Measurements from ENCODE around the gene ANG. TPM values are rescaled to one million over a fixed set of nuclear protein-coding genes. Genes with fewer than 3 reads are reported as not detected.
"Not testable (repeated sequence)": the region's sequence is repeated elsewhere in the genome, so short reads cannot be mapped to it uniquely, and the experiment has no call there.

ANG gene
- total RNA-seq, 3 donors from 2014 or later (not counting 1 experiment from before 2014, with no cell fraction given): 0.35 TPM; not detected in 2

GRCh38 chr14:20722016-20722415 lies 33.5 kb downstream of the ANG start:
- intact Hi-C loops (cut with micrococcal nuclease): no loop called here
- no peak for TF ChIP-seq CTCF (IDR thresholded peaks at IDR 0.05)
- 88% methylated on average over 12 of the region's 12 CpGs for WGBS (ENCODE audit: insufficient coverage)
- Histone ChIP-seq H3K27ac (ENCODE audit: low read length) (no peak overlapping the region), H3K4me1 (ENCODE audit: control insufficient read depth, insufficient read depth, low read length) (no peaks in the 10 kb centered on the region), H3K4me3 (ENCODE audit: low read length) (no peak overlapping the region), H3K27me3 (ENCODE audit: control insufficient read depth, insufficient read depth, low read length) (no peaks in the 10 kb centered on the region), H3K9me3 (ENCODE audit: control insufficient read depth, insufficient read depth, low read length) (no peaks in the 10 kb centered on the region), H3K36me3 (ENCODE audit: control insufficient read depth, insufficient read depth, low read length) (no peaks in the 10 kb centered on the region)
- no peak for ATAC-seq
- Mint-ChIP-seq H3K27me3 (ENCODE audit: low read depth in 2 of 2) (peaks cover 29 to 67% of the 10 kb centered on the region in 2 donors), H3K4me1 (no peaks in the 10 kb centered on the region), H3K36me3 (no peaks in the 10 kb centered on the region), H3K4me3 (no peak overlapping the region), H3K27ac (no peak overlapping the region), H3K9me3 (no peaks in the 10 kb centered on the region)
- DNase-seq: no peak

- H3K27me3 ChIP-seq (ENCODE audit: control insufficient read depth, insufficient read depth, low read length): no peaks in the 10 kb centered on the region
- no peaks in the 10 kb centered on the region for H3K4me1 ChIP-seq (ENCODE audit: control insufficient read depth, insufficient read depth, low read length)
- Mint-ChIP-seq H3K9me3 (no peaks in the 10 kb centered on the region), H3K27me3 (ENCODE audit: low read depth in 2 of 2) (peaks cover 29 to 73% of the 10 kb centered on the region in 2 donors), H3K36me3 (no peaks in the 10 kb centered on the region), H3K4me1 (no peaks in the 10 kb centered on the region), H3K4me3 (no peak overlapping the region), H3K27ac (no peak overlapping the region)
- no peak overlapping the region for H3K4me3 ChIP-seq (ENCODE audit: low read length)
- intact Hi-C loops (cut with micrococcal nuclease): no loop called here
- H3K27ac ChIP-seq (ENCODE audit: low read length): no peak overlapping the region
- DNase-seq: no peak
- H3K9me3 ChIP-seq (ENCODE audit: control insufficient read depth, insufficient read depth, low read length): no peaks in the 10 kb centered on the region
- 52% methylated on average over 28 of the region's 28 CpGs for WGBS (ENCODE audit: insufficient coverage)
- no peak for TF ChIP-seq CTCF (IDR thresholded peaks at IDR 0.05)
- no peaks in the 10 kb centered on the region for H3K36me3 ChIP-seq (ENCODE audit: control insufficient read depth, insufficient read depth, low read length)
- peak in 1 of 3 donors; percentile 61 for ATAC-seq
Observed at GRCh38 chr14:20723488-20723887, 34.9 kb downstream of the ANG start.

- H3K27ac ChIP-seq (ENCODE audit: low read length); intact Hi-C loops (cut with micrococcal nuclease); DNase-seq; H3K36me3 Mint-ChIP-seq; H3K9me3 Mint-ChIP-seq; H3K36me3 ChIP-seq (ENCODE audit: control insufficient read depth, insufficient read depth, low read length); H3K27me3 ChIP-seq (ENCODE audit: control insufficient read depth, insufficient read depth, low read length); H3K4me1 ChIP-seq (ENCODE audit: control insufficient read depth, insufficient read depth, low read length); ATAC-seq; H3K4me1 Mint-ChIP-seq; H3K4me3 Mint-ChIP-seq; H3K9me3 ChIP-seq (ENCODE audit: control insufficient read depth, insufficient read depth, low read length); H3K27ac Mint-ChIP-seq; H3K4me3 ChIP-seq (ENCODE audit: low read length): not testable (repeated sequence)
- WGBS (ENCODE audit: insufficient coverage): 72% methylated on average over 3 of the region's 3 CpGs
- peaks cover 25 to 56% of the 10 kb centered on the region in 2 donors for H3K27me3 Mint-ChIP-seq (ENCODE audit: low read depth in 2 of 2)
Observed at GRCh38 chr14:20726121-20726520, 37.6 kb downstream of the ANG start.

GRCh38 chr14:20726531-20726930 lies 38.0 kb downstream of the ANG start:
- Histone ChIP-seq H3K4me1 (ENCODE audit: control insufficient read depth, insufficient read depth, low read length) (no peaks in the 10 kb centered on the region), H3K27ac (ENCODE audit: low read length) (no peak overlapping the region), H3K4me3 (ENCODE audit: low read length) (no peak overlapping the region), H3K36me3 (ENCODE audit: control insufficient read depth, insufficient read depth, low read length) (no peaks in the 10 kb centered on the region), H3K27me3 (ENCODE audit: control insufficient read depth, insufficient read depth, low read length) (no peaks in the 10 kb centered on the region), H3K9me3 (ENCODE audit: control insufficient read depth, insufficient read depth, low read length) (no peaks in the 10 kb centered on the region)
- ATAC-seq: no peak
- peaks cover 24 to 53% of the 10 kb centered on the region in 2 donors for H3K27me3 Mint-ChIP-seq (ENCODE audit: low read depth in 2 of 2)
- intact Hi-C loops (cut with micrococcal nuclease): no loop called here
- no peak overlapping the region for H3K27ac Mint-ChIP-seq
- 86% methylated on average over 1 of the region's 1 CpG for WGBS (ENCODE audit: insufficient coverage)
- no peak for DNase-seq
- no peaks in the 10 kb centered on the region for H3K36me3 Mint-ChIP-seq
- H3K4me1 Mint-ChIP-seq: no peaks in the 10 kb centered on the region
- H3K4me3 Mint-ChIP-seq: no peak overlapping the region
- TF ChIP-seq CTCF (IDR thresholded peaks at IDR 0.05): no peak
- H3K9me3 Mint-ChIP-seq: no peaks in the 10 kb centered on the region

Measured in natural killer cell (primary cell).